Omental fat pad (tissue), 4 donors: ENCODE results near the gene PTGIS. TPM values are rescaled to one million over a fixed set of nuclear protein-coding genes. Genes with fewer than 3 reads are reported as not detected.

ENCODE experiments used
- ATAC-seq: fragments of 150-250 bp; one replicate; pipeline ENCODE4 v1.9.1; 2016; ENCODE audit warnings: mild to moderate bottlenecking, moderate library complexity; ENCODE audit not compliant: low FRiP score
- DNase-seq: peaks from one replicate; pipeline ENCODE4 v3.0.0-alpha.2; 2019; ENCODE audit warnings: low spot score
- total RNA-seq, 4 donors: library from RNA; depleted of rRNA; stranded (reverse); fragments of >200 nt; gene quantifications; one replicate each; pipeline ENCODE4 v1.1.0, GENCODE V29; 2016
- TF ChIP-seq, protein P1 (sequence below), 3 donors: fragments of 450-650 bp; IDR thresholded peaks; one replicate each; pipeline ENCODE4 v1.5.1; 2016 to 2017; ENCODE audit warnings: antibody characterized with exemption in 3 of 3, mild to moderate bottlenecking in 3 of 3, moderate library complexity in 2 of 3

The PTGIS gene
- total RNA-seq, 4 donors from 2014 or later, result 77.7 to 229 (median 113) TPM

- ATAC-seq (peak; percentile 59), DNase-seq (peak; percentile 69)
- TF ChIP-seq, protein P1, sequence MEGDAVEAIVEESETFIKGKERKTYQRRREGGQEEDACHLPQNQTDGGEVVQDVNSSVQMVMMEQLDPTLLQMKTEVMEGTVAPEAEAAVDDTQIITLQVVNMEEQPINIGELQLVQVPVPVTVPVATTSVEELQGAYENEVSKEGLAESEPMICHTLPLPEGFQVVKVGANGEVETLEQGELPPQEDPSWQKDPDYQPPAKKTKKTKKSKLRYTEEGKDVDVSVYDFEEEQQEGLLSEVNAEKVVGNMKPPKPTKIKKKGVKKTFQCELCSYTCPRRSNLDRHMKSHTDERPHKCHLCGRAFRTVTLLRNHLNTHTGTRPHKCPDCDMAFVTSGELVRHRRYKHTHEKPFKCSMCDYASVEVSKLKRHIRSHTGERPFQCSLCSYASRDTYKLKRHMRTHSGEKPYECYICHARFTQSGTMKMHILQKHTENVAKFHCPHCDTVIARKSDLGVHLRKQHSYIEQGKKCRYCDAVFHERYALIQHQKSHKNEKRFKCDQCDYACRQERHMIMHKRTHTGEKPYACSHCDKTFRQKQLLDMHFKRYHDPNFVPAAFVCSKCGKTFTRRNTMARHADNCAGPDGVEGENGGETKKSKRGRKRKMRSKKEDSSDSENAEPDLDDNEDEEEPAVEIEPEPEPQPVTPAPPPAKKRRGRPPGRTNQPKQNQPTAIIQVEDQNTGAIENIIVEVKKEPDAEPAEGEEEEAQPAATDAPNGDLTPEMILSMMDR (IDR thresholded peaks at IDR 0.05), result peak in 2 of 3 donors; percentile 97 to 98
Observed at GRCh38 chr20:49610691-49611538, 43.0 kb upstream of the PTGIS start.

DNA sequence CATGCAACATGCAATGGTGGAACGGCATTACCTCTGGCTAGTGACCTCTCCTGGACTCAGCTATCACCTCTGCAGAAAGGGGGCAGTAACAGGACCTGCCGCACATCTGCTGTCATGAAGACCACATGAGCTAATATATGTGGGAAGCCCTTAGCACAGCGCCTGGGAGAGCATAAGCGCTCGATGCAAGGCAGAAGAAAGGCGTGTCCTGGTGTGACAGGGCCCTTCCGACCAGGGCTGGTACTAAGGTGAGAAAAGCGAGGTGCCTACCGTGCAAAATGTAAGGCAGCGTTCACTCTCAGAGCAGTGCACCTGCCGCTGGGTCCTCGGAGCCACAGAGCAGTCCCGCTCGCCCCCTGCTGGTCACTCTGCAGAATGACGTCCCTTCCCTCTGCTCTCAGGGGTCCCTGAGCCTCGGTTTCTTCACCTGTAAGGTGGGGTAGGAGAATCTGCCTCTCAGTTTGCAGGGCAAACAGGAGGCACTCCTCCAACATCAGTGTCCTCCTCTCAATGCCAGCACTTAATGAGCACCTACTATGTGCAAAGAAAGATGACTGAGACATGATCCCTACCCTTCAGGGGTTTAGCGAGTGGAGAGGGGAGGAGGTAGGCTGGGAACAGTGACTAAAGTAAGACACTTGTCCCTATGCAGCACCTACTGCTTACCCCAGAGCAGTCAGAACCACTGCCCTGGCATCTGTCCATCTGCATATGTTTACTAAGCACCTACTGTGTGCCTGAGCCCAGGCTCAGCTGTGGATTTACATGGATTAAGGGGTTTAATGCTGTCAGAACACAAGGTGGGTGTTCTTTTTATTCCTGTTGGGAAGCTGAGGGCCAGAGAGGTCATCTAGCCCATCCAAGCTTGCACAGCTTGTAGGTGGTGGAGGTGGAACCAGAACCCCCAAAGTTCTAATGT lies 41.1 kb upstream of the PTGIS start:
- no peak for DNase-seq
- TF ChIP-seq, protein P1 (IDR thresholded peaks at IDR 0.05), result peak in 2 of 3 donors; percentile 89 to 93
- ATAC-seq, result peak; percentile 52

GRCh38 chr20:49607568-49607967 lies 39.6 kb upstream of the PTGIS start:
- no peak for DNase-seq
- TF ChIP-seq, protein P1 (IDR thresholded peaks at IDR 0.05), result no peak
- no peak for ATAC-seq

DNA sequence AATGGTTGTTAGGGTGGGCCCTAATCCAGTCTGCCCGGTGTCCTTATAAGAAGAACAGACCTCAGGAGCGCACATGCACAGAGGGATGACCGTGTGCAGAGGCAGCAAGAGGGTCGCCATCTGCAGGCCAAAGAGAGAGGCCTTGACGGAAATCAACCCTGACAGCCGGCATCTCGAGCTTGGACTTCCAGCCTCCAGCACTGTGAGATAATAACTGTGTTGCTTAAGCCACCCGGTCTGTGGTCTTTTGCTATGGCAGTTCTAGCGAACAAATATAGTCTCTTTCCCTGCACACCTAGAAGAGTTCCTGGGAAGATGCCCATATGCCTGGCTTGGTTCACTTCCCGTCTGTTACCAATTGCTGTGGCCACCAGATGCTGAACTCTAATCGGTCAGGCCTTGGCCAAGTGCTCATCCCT lies 35.3 kb upstream of the PTGIS start:
- peak; percentile 34 for ATAC-seq
- DNase-seq, result no peak
- TF ChIP-seq, protein P1 (IDR thresholded peaks at IDR 0.05), result no peak

DNA sequence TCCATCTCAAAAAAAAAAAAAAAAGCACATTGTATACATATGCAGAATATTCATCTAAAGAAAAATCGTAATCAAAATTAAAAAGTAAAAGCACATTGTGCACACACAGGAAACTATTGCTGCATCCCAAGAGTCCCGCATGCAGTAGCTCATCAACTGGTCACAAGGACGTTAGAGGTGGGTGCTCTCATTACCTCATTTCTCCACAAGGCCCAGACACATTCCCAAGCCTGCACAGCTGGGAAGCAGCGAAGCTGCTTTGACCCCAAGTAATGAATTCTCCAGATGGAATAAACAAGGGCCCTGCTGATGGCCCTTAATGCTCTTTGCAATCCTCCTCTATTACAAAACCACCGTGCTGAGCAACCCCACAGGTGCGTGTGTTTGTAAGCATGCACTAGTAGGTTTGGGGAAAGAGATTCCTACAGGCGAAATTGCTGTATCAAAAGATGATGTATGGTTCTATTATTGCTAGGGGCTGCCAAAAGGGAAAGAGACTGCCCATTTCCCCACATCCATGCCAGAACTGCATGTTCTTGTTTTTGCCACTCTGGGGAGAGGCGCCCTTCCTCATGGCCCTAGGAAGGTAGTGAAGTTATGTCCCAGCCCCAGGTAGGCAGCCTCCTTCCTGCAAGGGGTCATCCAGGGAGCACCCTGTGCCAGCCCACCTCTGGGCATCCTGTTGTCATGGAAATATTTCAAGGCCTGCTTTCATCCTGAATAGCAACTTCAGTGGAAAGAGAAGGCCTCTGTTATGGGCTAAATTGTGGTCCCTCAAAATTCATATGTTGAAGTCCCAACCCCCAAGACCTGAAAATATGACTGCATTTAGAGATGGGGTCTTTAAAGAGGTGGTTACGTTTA lies 34.6 kb upstream of the PTGIS start:
- TF ChIP-seq, protein P1 (IDR thresholded peaks at IDR 0.05), result no peak
- ATAC-seq, result no peak
- DNase-seq, result no peak

DNA sequence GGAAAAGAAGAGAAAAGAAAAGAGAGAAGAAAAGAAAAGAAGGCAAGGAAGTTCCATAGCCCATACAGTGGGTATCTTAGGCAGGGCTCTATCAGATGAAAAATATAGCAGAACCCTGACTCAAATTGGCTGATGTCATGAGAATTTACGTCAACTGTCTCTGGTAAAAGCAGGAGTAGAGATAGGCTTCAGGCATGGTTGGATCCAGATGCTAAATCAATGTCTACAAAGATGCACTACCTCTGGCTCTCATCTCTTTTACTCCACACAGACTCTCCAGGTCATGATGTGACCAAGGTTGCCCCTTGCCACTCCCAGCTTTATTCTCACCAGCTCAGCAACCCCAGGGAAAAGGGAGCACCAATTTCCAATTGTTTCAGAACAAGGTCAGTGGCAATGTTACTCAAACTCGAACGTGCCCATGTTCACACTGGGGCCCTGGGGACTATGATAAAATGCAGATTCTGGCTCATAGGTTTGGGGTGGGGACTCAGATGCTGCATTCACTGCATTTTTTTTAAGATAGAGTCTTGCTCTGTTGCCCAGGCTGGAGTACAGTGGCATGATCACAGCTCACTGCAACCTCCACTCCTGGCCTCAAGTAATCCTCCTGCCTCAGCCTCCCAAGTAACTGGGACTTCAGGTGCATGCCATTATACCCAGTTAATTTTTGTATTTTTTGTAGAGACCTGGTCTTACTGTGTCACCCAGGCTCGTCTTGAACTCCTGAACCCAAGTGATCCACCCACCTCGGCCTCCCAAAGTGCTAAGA lies 33.4 kb upstream of the PTGIS start:
- TF ChIP-seq, protein P1 (IDR thresholded peaks at IDR 0.05), result no peak
- no peak for ATAC-seq

More for the DNA sequence above, 33.4 kb upstream of the PTGIS start:
- DNase-seq, result no peak
